ENCODE measurements around the gene EPC2.
"Not testable (repeated sequence)": the region's sequence is repeated elsewhere in the genome, so short reads cannot be mapped to it uniquely, and the experiment has no call there.

Gene EPC2

GRCh38 chr2:148670773-148671172 lies 26.2 kb downstream of the EPC2 start:
- H3K4me3 ChIP-seq (ENCODE audit: low read length) = no peak overlapping the region
- H3K27me3 ChIP-seq (replicated peaks; ENCODE audit: insufficient read depth, low read length) = no peaks in the 10 kb centered on the region
- no peaks in the 10 kb centered on the region for H3K36me3 ChIP-seq (replicated peaks; ENCODE audit: insufficient read depth, low read length)
- TF ChIP-seq EZH2 (optimal IDR thresholded peaks at IDR 0.05; ENCODE audit: low read depth, low read length) (no peak), CTCF (IDR thresholded peaks at IDR 0.05; ENCODE audit: low read length) (no peak), EZH2phosphoT487 (IDR thresholded peaks at IDR 0.05; ENCODE audit: low read length) (no peak)
- H4K20me1 ChIP-seq (ENCODE audit: insufficient read depth, low read length) = peaks cover 65% of the 10 kb centered on the region
- no peak overlapping the region for H3K9ac ChIP-seq (ENCODE audit: low read length)
- no peaks in the 10 kb centered on the region for H3F3A ChIP-seq (ENCODE audit: insufficient read depth, low read length)
- no peak overlapping the region for H3K27ac ChIP-seq (ENCODE audit: low read length)
- no peak overlapping the region for H2AFZ ChIP-seq (ENCODE audit: low read length)
- H3K79me2 ChIP-seq (ENCODE audit: low read length) = peaks cover 100% of the 10 kb centered on the region
- H3K4me2 ChIP-seq (ENCODE audit: low read depth, low read length) = no peak overlapping the region
- no peak for DNase-seq
- no peaks in the 10 kb centered on the region for H3K4me1 ChIP-seq (ENCODE audit: low read length)
- no peaks in the 10 kb centered on the region for H3K9me3 ChIP-seq (replicated peaks; ENCODE audit: insufficient read depth, low read length)
- no peaks in the 10 kb centered on the region for H3K9me2 ChIP-seq (replicated peaks; ENCODE audit: insufficient read depth, low read length)

GRCh38 chr2:148674063-148675020 lies 29.8 kb downstream of the EPC2 start:
- H3K36me3 ChIP-seq (replicated peaks; ENCODE audit: insufficient read depth, low read length) = no peaks in the 10 kb centered on the region
- peak; percentile 65 for TF ChIP-seq CTCF (IDR thresholded peaks at IDR 0.05; ENCODE audit: low read length)
- TF ChIP-seq EZH2phosphoT487 (IDR thresholded peaks at IDR 0.05; ENCODE audit: low read length) = no peak
- peak; percentile 57 for DNase-seq
- no peak overlapping the region for H2AFZ ChIP-seq (ENCODE audit: low read length)
- no peaks in the 10 kb centered on the region for H3K4me1 ChIP-seq (ENCODE audit: low read length)
- no peaks in the 10 kb centered on the region for H3F3A ChIP-seq (ENCODE audit: insufficient read depth, low read length)
- peaks cover 94% of the 10 kb centered on the region for H3K79me2 ChIP-seq (ENCODE audit: low read length)
- no peak overlapping the region for H3K4me2 ChIP-seq (ENCODE audit: low read depth, low read length)
- H3K27me3 ChIP-seq (replicated peaks; ENCODE audit: insufficient read depth, low read length) = no peaks in the 10 kb centered on the region
- peaks cover 45% of the 10 kb centered on the region for H4K20me1 ChIP-seq (ENCODE audit: insufficient read depth, low read length)
- H3K9ac ChIP-seq (ENCODE audit: low read length) = no peak overlapping the region
- H3K9me2 ChIP-seq (replicated peaks; ENCODE audit: insufficient read depth, low read length) = no peaks in the 10 kb centered on the region
- no peak overlapping the region for H3K27ac ChIP-seq (ENCODE audit: low read length)
- no peaks in the 10 kb centered on the region for H3K9me3 ChIP-seq (replicated peaks; ENCODE audit: insufficient read depth, low read length)
- no peak overlapping the region for H3K4me3 ChIP-seq (ENCODE audit: low read length)

GRCh38 chr2:148675708-148676107 lies 31.2 kb downstream of the EPC2 start:
- Histone ChIP-seq H3K9me2 (replicated peaks; ENCODE audit: insufficient read depth, low read length) (no peaks in the 10 kb centered on the region), H3K4me1 (ENCODE audit: low read length) (no peaks in the 10 kb centered on the region), H4K20me1 (ENCODE audit: insufficient read depth, low read length) (peaks cover 33% of the 10 kb centered on the region), H3K36me3 (replicated peaks; ENCODE audit: insufficient read depth, low read length) (no peaks in the 10 kb centered on the region), H3K9ac (ENCODE audit: low read length) (no peak overlapping the region), H3K27ac (ENCODE audit: low read length) (no peak overlapping the region), H3K9me3 (replicated peaks; ENCODE audit: insufficient read depth, low read length) (no peaks in the 10 kb centered on the region), H3F3A (ENCODE audit: insufficient read depth, low read length) (no peaks in the 10 kb centered on the region), H3K79me2 (ENCODE audit: low read length) (peaks cover 94% of the 10 kb centered on the region), H3K27me3 (replicated peaks; ENCODE audit: insufficient read depth, low read length) (no peaks in the 10 kb centered on the region), H2AFZ (ENCODE audit: low read length) (no peak overlapping the region), H3K4me2 (ENCODE audit: low read depth, low read length) (no peak overlapping the region), H3K4me3 (ENCODE audit: low read length) (no peak overlapping the region)
- DNase-seq = no peak
- no peak for TF ChIP-seq EZH2 (optimal IDR thresholded peaks at IDR 0.05; ENCODE audit: low read depth, low read length)
- no peak for TF ChIP-seq CTCF (IDR thresholded peaks at IDR 0.05; ENCODE audit: low read length)
- TF ChIP-seq EZH2phosphoT487 (IDR thresholded peaks at IDR 0.05; ENCODE audit: low read length) = no peak

- not testable (repeated sequence) for H3K4me2 ChIP-seq (ENCODE audit: low read depth, low read length); H3F3A ChIP-seq (ENCODE audit: insufficient read depth, low read length); H3K9me2 ChIP-seq (replicated peaks; ENCODE audit: insufficient read depth, low read length); H3K27me3 ChIP-seq (replicated peaks; ENCODE audit: insufficient read depth, low read length); H3K9me3 ChIP-seq (replicated peaks; ENCODE audit: insufficient read depth, low read length); H3K4me3 ChIP-seq (ENCODE audit: low read length); H3K36me3 ChIP-seq (replicated peaks; ENCODE audit: insufficient read depth, low read length); H3K27ac ChIP-seq (ENCODE audit: low read length); H2AFZ ChIP-seq (ENCODE audit: low read length); H3K4me1 ChIP-seq (ENCODE audit: low read length); DNase-seq; H3K9ac ChIP-seq (ENCODE audit: low read length)
- Histone ChIP-seq H4K20me1 (ENCODE audit: insufficient read depth, low read length) (peaks cover 28% of the 10 kb centered on the region), H3K79me2 (ENCODE audit: low read length) (peaks cover 92% of the 10 kb centered on the region)
These were observed 34.0 kb downstream of the EPC2 start for GRCh38 chr2:148678302-148679179.

Data from MM.1S (cell line).